Measurements from ENCODE around the gene SFSWAP.

DNA sequence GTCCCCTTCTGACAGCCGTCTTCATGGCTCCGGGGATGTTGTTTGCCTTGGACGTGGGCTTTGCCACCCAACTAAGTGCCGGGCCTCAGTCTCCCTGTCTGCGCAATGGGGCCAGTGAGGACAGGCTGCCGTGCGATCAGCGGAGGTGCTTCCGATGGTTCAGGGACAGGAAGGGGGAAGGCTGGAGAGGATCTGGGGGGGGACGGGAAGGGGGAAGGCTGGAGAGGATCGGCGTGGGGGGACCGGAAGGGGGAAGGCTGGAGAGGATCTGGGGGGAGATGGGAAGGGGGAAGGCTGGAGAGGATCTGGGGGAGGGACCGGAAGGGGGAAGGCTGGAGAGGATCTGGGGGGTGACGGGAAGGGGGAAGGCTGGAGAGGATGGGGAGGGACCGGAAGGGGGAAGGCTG, 120.7 kb downstream of the SFSWAP start:
- no peak for TF ChIP-seq POLR2A (IDR thresholded peaks at IDR 0.05)
- TF ChIP-seq, protein P1, sequence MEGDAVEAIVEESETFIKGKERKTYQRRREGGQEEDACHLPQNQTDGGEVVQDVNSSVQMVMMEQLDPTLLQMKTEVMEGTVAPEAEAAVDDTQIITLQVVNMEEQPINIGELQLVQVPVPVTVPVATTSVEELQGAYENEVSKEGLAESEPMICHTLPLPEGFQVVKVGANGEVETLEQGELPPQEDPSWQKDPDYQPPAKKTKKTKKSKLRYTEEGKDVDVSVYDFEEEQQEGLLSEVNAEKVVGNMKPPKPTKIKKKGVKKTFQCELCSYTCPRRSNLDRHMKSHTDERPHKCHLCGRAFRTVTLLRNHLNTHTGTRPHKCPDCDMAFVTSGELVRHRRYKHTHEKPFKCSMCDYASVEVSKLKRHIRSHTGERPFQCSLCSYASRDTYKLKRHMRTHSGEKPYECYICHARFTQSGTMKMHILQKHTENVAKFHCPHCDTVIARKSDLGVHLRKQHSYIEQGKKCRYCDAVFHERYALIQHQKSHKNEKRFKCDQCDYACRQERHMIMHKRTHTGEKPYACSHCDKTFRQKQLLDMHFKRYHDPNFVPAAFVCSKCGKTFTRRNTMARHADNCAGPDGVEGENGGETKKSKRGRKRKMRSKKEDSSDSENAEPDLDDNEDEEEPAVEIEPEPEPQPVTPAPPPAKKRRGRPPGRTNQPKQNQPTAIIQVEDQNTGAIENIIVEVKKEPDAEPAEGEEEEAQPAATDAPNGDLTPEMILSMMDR (IDR thresholded peaks at IDR 0.05 in 8 of 11, conservative IDR thresholded peaks at IDR 0.05 in 3 of 11), result no peak

Measured in spleen (tissue), 7 donors.